GM06990 (cell line): ENCODE measurements around the gene TNFSF11.

Experiments used
- DNase-seq: peaks from one replicate; pipeline ENCODE4 v3.0.0-alpha.2; 2011; ENCODE audit not compliant: insufficient read length; ENCODE audit errors: extremely low read depth
- H3K27me3 ChIP-seq: replicated peaks from 2 replicates; pipeline ENCODE4 v1.6.0; 2011; ENCODE audit warnings: low read length; ENCODE audit not compliant: control insufficient read depth, insufficient read depth
- H3K36me3 ChIP-seq: 2 replicates; pipeline ENCODE4 v1.5.1; 2011; ENCODE audit warnings: low read length; ENCODE audit not compliant: control insufficient read depth, insufficient read depth
- H3K4me3 ChIP-seq: replicated peaks from 2 replicates; pipeline ENCODE4 v1.5.1; 2011; ENCODE audit warnings: low read depth, mild to moderate bottlenecking, control low read depth, low read length
- TF ChIP-seq, protein P1 (sequence below): IDR thresholded peaks from 2 replicates; pipeline ENCODE4 v1.5.1; 2011; ENCODE audit warnings: low read length, control low read depth, mild to moderate bottlenecking, inconsistent platforms; ENCODE audit not compliant: insufficient read depth, poor library complexity, severe bottlenecking

TNFSF11 gene

DNA sequence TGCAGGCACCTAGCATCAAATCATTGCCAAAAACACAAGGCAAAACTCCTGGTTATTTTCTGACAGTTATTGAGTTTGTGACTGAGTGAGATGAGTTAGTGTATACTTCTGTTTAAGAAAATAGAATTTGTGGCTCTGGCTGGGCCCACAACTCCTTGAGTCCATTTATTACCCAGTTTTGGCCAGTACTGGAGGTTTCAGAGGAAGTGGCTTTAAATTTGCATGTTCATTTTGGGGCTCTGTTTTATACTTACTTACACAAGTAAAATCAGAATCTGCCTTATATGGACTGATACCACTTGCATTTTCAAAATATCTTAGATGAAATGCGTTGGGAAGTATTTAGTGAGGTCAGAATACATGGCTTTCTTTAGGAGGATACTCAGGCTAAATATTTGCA, 29.0 kb downstream of the TNFSF11 start:
- DNase-seq, result peak; percentile 22
- Histone ChIP-seq H3K36me3 (peaks cover 1% of the 10 kb centered on the region), H3K4me3 (no peak overlapping the region), H3K27me3 (no peaks in the 10 kb centered on the region)
- TF ChIP-seq, protein P1, sequence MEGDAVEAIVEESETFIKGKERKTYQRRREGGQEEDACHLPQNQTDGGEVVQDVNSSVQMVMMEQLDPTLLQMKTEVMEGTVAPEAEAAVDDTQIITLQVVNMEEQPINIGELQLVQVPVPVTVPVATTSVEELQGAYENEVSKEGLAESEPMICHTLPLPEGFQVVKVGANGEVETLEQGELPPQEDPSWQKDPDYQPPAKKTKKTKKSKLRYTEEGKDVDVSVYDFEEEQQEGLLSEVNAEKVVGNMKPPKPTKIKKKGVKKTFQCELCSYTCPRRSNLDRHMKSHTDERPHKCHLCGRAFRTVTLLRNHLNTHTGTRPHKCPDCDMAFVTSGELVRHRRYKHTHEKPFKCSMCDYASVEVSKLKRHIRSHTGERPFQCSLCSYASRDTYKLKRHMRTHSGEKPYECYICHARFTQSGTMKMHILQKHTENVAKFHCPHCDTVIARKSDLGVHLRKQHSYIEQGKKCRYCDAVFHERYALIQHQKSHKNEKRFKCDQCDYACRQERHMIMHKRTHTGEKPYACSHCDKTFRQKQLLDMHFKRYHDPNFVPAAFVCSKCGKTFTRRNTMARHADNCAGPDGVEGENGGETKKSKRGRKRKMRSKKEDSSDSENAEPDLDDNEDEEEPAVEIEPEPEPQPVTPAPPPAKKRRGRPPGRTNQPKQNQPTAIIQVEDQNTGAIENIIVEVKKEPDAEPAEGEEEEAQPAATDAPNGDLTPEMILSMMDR, result no peak

- DNase-seq, result no peak
- Histone ChIP-seq H3K4me3 (no peak overlapping the region), H3K36me3 (peaks cover 1% of the 10 kb centered on the region), H3K27me3 (no peaks in the 10 kb centered on the region)
- TF ChIP-seq, protein P1, result no peak
These were observed 29.6 kb downstream of the TNFSF11 start for GRCh38 chr13:42603571-42603970.

GRCh38 chr13:42607546-42607945, 33.6 kb downstream of the TNFSF11 start:
- TF ChIP-seq, protein P1, result no peak
- Histone ChIP-seq H3K4me3 (no peak overlapping the region), H3K36me3 (peaks cover 1% of the 10 kb centered on the region; the same call in 1 of the 2 replicates), H3K27me3 (no peaks in the 10 kb centered on the region)
- DNase-seq, result no peak

DNA sequence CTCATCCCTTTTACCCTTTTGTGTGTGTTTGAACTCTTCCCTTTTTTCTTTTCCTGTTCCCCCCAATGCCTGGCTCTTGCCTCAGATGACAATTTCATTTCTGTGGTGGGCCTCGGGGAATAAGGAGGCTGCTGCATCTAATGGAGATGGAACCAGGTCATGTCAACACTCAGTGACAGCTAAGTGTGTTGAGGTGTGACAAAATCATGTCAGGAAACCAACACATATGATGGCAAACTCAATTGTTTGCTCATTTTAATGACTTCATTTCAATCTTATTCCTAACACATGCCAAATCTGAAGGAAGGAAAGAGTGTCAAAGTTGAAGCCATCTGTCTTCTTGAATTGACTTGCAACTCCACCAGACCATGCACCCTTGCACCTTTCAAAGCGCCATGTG, 36.7 kb downstream of the TNFSF11 start:
- TF ChIP-seq, protein P1, result no peak
- Histone ChIP-seq H3K36me3 (no peaks in the 10 kb centered on the region; the same call in 1 of the 2 replicates), H3K27me3 (no peaks in the 10 kb centered on the region), H3K4me3 (no peak overlapping the region)
- DNase-seq, result no peak

DNA sequence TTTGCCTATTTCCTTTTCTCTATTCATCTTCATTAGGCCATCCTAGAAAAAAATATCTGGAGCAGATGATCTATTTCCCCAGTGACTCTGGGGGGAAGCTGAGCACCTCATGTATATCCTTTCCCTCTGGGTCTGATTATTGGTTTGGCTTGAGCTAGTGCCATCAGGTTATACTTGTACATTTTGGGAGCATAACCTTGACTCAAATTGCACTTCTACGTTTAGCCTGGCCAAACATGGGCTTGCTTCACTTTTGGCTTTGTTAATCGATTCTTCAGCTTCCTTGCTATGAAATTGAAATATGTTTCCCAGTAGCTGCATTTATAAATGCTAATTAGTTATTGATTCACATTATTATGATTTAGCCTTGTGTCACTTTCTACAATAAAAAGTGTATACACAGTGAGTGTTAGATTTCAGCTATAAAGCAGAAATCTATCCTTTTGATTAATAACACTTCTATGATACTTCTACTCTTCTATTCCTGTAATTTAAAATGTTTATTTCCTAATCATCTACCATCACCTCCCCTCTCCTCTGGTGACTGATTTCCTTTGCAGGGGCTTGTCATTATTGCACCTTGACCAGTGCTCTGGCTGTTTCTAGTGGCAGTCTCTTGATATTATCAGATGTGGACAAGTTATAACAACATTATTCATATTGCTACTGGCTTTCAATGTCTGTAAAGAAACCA, 37.3 kb downstream of the TNFSF11 start:
- Histone ChIP-seq H3K36me3 (no peaks in the 10 kb centered on the region; the same call in 1 of the 2 replicates), H3K27me3 (no peaks in the 10 kb centered on the region), H3K4me3 (no peak overlapping the region)
- TF ChIP-seq, protein P1, result no peak
- no peak for DNase-seq
